Left renal cortex interstitium (tissue), 4 donors: ENCODE measurements around the gene DCLK1. TPM values are rescaled to one million over a fixed set of nuclear protein-coding genes. Genes with fewer than 3 reads are reported as not detected.

Source experiments
- DNase-seq, 4 donors: peaks; one replicate each; pipeline ENCODE4 v3.0.0-alpha.2; 2013; ENCODE audit warnings: low read depth in 4 of 4, low spot score in 2 of 4, missing footprints in 1 of 4
- polyA plus RNA-seq, 4 donors: library from polyadenylated mRNA; unstranded; fragments of 120-200 nt; gene quantifications; one replicate each; pipeline ENCODE4 v1.2.1, GENCODE V29; 2013; ENCODE audit not compliant: insufficient read length in 4 of 4

Gene DCLK1
- polyA plus RNA-seq, 4 donors: 4.9 to 7.1 (median 6.1) TPM

- no peak for DNase-seq
Measured at GRCh38 chr13:35767256-35767976, 363.8 kb downstream of the DCLK1 start.

- DNase-seq: no peak
Measured at GRCh38 chr13:35766663-35767062, 364.5 kb downstream of the DCLK1 start.

- DNase-seq: no peak
Measured at GRCh38 chr13:35765941-35766340, 365.2 kb downstream of the DCLK1 start.

- DNase-seq: no peak
Measured at GRCh38 chr13:35765366-35765765, 365.8 kb downstream of the DCLK1 start.

- DNase-seq: no peak
Measured at GRCh38 chr13:35764326-35765015, 366.7 kb downstream of the DCLK1 start.

GRCh38 chr13:35763782-35764123, 367.4 kb downstream of the DCLK1 start:
- no peak for DNase-seq

- DNase-seq: no peak
Measured at GRCh38 chr13:35763060-35763781, 368.0 kb downstream of the DCLK1 start.

- DNase-seq: no peak
Measured at GRCh38 chr13:35761440-35762252, 369.5 kb downstream of the DCLK1 start.

GRCh38 chr13:35760735-35761281, 370.4 kb downstream of the DCLK1 start:
- DNase-seq: peak in 1 of 4 donors; percentile 41

GRCh38 chr13:35747594-35747993, 383.6 kb downstream of the DCLK1 start:
- DNase-seq: no peak

GRCh38 chr13:35744566-35745178, 386.5 kb downstream of the DCLK1 start:
- no peak for DNase-seq

- DNase-seq: no peak
Measured at GRCh38 chr13:35744144-35744543, 387.0 kb downstream of the DCLK1 start.

- DNase-seq: no peak
Measured at GRCh38 chr13:35743165-35743564, 388.0 kb downstream of the DCLK1 start.

- DNase-seq: no peak
Measured at GRCh38 chr13:35741657-35742056, 389.5 kb downstream of the DCLK1 start.

GRCh38 chr13:35736876-35737275, 394.3 kb downstream of the DCLK1 start:
- no peak for DNase-seq

- DNase-seq: no peak
Measured at GRCh38 chr13:35733827-35734226, 397.4 kb downstream of the DCLK1 start.

- DNase-seq: no peak
Measured at GRCh38 chr13:35732565-35732964, 398.6 kb downstream of the DCLK1 start.

GRCh38 chr13:35731471-35731870, 399.7 kb downstream of the DCLK1 start:
- no peak for DNase-seq

GRCh38 chr13:35729926-35730627, 401.1 kb downstream of the DCLK1 start:
- DNase-seq: no peak
